Thyroid gland (tissue), 4 donors: Measurements from ENCODE around the gene MAGOH. TPM values are rescaled to one million over a fixed set of nuclear protein-coding genes. Genes with fewer than 3 reads are reported as not detected.
"Not testable (repeated sequence)": the region's sequence is repeated elsewhere in the genome, so short reads cannot be mapped to it uniquely, and the experiment has no call there.

Experiments
- DNase-seq, 2 donors: peaks; one replicate each; pipeline ENCODE4 v3.0.0-alpha.2; 2019
- H3K27ac ChIP-seq, 3 donors: fragments of 200-600 bp; sonication (generic); 1 replicate in 2 of 3; 2 replicates in 1 of 3; pipeline ENCODE4 v1.5.1; 2016 to 2019; ENCODE audit warnings: mild to moderate bottlenecking in 1 of 3, moderate library complexity in 1 of 3
- H3K27me3 ChIP-seq: fragments of 200-600 bp; sonication (generic); one replicate; pipeline ENCODE4 v1.5.1; 2019
- H3K36me3 ChIP-seq, 2 donors: fragments of 200-600 bp; sonication (generic); one replicate each; pipeline ENCODE4 v1.5.1; 2016 to 2019
- H3K4me1 ChIP-seq, 2 donors: fragments of 200-600 bp; sonication (generic); one replicate each; pipeline ENCODE4 v1.5.1; 2017 to 2019
- H3K4me3 ChIP-seq, 3 donors: fragments of 200-600 bp; sonication (generic); replicated peaks in 1 of 3; 1 replicate in 2 of 3; 2 replicates in 1 of 3; pipeline ENCODE4 v1.5.1; 2016; ENCODE audit warnings: mild to moderate bottlenecking in 1 of 3
- H3K9me3 ChIP-seq: fragments of 200-600 bp; sonication (generic); one replicate; pipeline ENCODE4 v1.5.1; 2017
- POLR2A ChIP-seq, 2 donors: fragments of 450-650 bp; IDR thresholded peaks; one replicate each; pipeline ENCODE4 v1.6.1; 2017; ENCODE audit warnings: antibody characterized with exemption in 2 of 2, mild to moderate bottlenecking in 2 of 2, moderate library complexity in 1 of 2
- WGBS, 2 donors: methylation state at CpG; one replicate each; pipeline ENCODE4 v1.1.5; 2017; 5-methylcytosine and 5-hydroxymethylcytosine counted together
- intact Hi-C: fragments of 100-400 bp; cut with DNase I; formaldehyde crosslinking; loops from one replicate; pipeline ENCODE4 v1.15.1; 2023
- total RNA-seq, 4 donors: library from RNA; depleted of rRNA; stranded (reverse); fragments of >200 nt; gene quantifications; one replicate each; pipeline ENCODE4 v1.2.3, GENCODE V29; 2016
- TF ChIP-seq, protein P1 (sequence below), 6 experiments: fragments of 200-600 bp in 3 of 6; fragments of 450-650 bp in 3 of 6; sonication (generic) in 3 of 6; IDR thresholded peaks; one replicate each; pipeline ENCODE4 v1.5.1; 2016 to 2019; ENCODE audit warnings: antibody characterized with exemption in 6 of 6, mild to moderate bottlenecking in 2 of 6, inconsistent platforms in 1 of 6, moderate library complexity in 1 of 6

The MAGOH gene
- total RNA-seq, 4 donors from 2014 or later: 16.8 to 61.9 (median 34.4) TPM

DNA sequence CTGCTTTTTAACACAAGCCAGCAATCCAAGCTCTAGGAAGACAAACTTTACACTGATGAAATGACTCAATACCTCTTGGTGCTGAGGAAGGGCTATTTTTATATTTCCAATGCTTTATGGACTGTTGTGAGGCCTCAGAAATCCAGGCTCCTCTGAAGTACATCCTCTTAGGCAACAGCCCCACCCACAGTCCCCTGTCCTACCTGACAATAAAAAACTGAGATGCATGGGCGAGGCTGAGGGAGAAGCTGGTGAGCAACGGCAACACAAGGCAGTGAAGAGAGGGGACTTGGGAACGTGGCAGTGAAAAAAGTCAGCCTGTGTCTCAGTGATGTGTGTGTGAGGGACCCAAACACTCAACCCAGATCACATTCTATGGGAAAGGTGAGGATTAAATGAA is 51.8 kb downstream of the MAGOH start:
- WGBS, 2 donors: 66 to 75% methylated on average over 3 of the region's 3 CpGs
- TF ChIP-seq, protein P1, sequence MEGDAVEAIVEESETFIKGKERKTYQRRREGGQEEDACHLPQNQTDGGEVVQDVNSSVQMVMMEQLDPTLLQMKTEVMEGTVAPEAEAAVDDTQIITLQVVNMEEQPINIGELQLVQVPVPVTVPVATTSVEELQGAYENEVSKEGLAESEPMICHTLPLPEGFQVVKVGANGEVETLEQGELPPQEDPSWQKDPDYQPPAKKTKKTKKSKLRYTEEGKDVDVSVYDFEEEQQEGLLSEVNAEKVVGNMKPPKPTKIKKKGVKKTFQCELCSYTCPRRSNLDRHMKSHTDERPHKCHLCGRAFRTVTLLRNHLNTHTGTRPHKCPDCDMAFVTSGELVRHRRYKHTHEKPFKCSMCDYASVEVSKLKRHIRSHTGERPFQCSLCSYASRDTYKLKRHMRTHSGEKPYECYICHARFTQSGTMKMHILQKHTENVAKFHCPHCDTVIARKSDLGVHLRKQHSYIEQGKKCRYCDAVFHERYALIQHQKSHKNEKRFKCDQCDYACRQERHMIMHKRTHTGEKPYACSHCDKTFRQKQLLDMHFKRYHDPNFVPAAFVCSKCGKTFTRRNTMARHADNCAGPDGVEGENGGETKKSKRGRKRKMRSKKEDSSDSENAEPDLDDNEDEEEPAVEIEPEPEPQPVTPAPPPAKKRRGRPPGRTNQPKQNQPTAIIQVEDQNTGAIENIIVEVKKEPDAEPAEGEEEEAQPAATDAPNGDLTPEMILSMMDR (IDR thresholded peaks at IDR 0.05): no peak
- no peak for TF ChIP-seq POLR2A (IDR thresholded peaks at IDR 0.05)
- intact Hi-C loops: loop anchor here (10.0 kb wide), 1 partner anchor 262 kb away; the partner anchor contains the start of genes ECHDC2 and SCP2
- no peaks in the 10 kb centered on the region for H3K36me3 ChIP-seq
- no peaks in the 10 kb centered on the region for H3K9me3 ChIP-seq
- no peaks in the 10 kb centered on the region for H3K27me3 ChIP-seq
- peaks cover 5 to 9% of the 10 kb centered on the region in 2 donors for H3K4me1 ChIP-seq
- DNase-seq: no peak
- no peak overlapping the region for H3K4me3 ChIP-seq
- no peak overlapping the region for H3K27ac ChIP-seq

DNA sequence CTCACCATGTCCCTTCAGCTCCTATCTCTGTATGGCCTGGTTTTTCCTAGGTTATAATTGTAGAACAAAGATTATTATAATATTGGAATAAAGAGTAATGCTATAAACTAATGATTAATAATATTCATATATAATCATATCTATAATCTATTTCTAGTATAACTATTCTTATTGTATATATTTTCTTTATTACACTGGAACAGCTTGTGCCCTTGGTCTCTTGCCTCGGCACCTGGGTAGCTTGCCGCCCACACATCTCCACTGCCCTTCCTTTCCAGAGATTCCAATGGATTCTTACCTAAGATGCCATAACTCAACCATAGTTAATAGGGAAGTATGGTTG is 52.4 kb downstream of the MAGOH start:
- H3K27ac ChIP-seq, H3K36me3 ChIP-seq, H3K4me3 ChIP-seq, H3K4me1 ChIP-seq, H3K9me3 ChIP-seq, DNase-seq, H3K27me3 ChIP-seq: not testable (repeated sequence)
- 76 to 77% methylated on average over 2 of the region's 2 CpGs for WGBS, 2 donors
- TF ChIP-seq, protein P1 (IDR thresholded peaks at IDR 0.05): peak in 1 of 6 experiments; percentile 3
- intact Hi-C loops: loop anchor here (10.0 kb wide), 1 partner anchor 261 kb away; the partner anchor contains the start of genes ECHDC2 and SCP2

DNA sequence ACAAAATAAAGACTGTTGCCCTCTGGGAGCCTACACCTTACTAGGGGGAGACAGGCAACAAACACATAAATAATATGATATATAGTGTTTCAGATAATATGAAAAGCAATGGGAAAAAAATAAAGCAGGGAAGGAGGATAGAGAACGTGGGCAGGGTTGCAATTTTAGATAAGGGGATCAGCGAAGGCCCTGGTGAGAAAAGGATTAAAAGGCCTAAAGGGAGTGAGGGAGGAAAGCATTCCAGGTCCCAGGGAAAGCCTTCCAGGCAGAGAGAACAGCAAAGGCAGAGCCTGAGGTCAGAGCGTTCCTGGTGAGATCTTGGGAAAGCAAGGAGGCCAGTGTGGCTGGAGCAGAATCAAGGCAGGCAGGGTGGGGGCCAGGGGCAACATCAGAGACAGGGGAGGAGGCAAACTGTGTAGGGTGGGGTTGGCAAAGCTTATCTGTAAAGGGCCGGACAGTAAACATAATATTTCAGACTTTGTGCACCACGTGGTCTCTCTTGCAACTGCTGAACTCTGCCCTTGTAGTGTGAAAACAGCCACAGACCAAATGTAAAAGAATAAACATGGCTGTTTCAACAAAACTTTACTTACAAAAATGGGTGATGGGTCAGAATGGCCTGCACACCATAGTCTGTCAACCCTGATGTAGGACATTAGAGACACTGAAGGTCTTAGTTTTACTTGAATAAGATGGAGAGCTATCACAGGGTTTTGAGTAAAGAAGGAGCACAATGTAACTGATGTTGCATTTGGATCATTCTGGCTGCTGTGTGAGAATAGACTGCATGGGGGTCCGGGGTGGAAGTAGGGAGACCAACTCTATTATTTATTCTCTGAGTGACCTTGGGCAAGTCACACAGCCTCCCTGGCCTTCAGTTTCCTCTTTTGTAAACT is 55.0 kb downstream of the MAGOH start:
- H3K9me3 ChIP-seq: no peaks in the 10 kb centered on the region
- TF ChIP-seq, protein P1 (IDR thresholded peaks at IDR 0.05): no peak
- no peaks in the 10 kb centered on the region for H3K36me3 ChIP-seq
- DNase-seq: no peak
- intact Hi-C loops: loop anchor here (10.0 kb wide), 1 partner anchor 259 kb away; the partner anchor contains the start of genes ECHDC2 and SCP2
- H3K4me1 ChIP-seq: peaks cover 5 to 9% of the 10 kb centered on the region in 2 donors
- no peaks in the 10 kb centered on the region for H3K27me3 ChIP-seq
- H3K27ac ChIP-seq: no peak overlapping the region
- 73 to 79% methylated on average over 6 of the region's 6 CpGs for WGBS, 2 donors
- no peak overlapping the region for H3K4me3 ChIP-seq

DNA sequence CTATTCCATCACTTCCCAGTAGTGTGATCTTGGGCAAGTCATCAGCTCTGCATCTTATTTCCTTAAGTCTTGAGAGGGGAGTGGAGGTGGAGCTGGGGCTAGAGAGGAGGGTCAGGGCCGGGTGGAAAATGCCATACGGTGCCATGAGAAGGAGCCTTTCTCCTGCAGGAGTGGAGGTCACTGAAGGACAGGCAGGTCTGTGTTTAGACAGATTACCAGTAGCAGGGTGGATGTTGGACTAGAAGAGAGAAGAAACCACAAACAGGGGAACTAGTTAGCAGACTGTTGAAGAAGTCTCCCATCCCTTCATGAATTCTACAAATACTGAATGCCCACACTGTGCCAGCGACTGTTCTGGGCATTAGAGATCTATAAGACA is 55.6 kb downstream of the MAGOH start:
- no peak overlapping the region for H3K27ac ChIP-seq
- no peaks in the 10 kb centered on the region for H3K36me3 ChIP-seq
- DNase-seq: no peak
- no peak overlapping the region for H3K4me3 ChIP-seq
- peaks cover 5 to 9% of the 10 kb centered on the region in 2 donors for H3K4me1 ChIP-seq
- no peaks in the 10 kb centered on the region for H3K27me3 ChIP-seq
- H3K9me3 ChIP-seq: no peaks in the 10 kb centered on the region
- WGBS, 2 donors: 65 to 76% methylated on average over 3 of the region's 3 CpGs
- intact Hi-C loops: loop anchor here (10.0 kb wide), 1 partner anchor 258 kb away; the partner anchor contains the start of genes ECHDC2 and SCP2
- TF ChIP-seq, protein P1 (IDR thresholded peaks at IDR 0.05): no peak
- TF ChIP-seq POLR2A (IDR thresholded peaks at IDR 0.05): no peak

DNA sequence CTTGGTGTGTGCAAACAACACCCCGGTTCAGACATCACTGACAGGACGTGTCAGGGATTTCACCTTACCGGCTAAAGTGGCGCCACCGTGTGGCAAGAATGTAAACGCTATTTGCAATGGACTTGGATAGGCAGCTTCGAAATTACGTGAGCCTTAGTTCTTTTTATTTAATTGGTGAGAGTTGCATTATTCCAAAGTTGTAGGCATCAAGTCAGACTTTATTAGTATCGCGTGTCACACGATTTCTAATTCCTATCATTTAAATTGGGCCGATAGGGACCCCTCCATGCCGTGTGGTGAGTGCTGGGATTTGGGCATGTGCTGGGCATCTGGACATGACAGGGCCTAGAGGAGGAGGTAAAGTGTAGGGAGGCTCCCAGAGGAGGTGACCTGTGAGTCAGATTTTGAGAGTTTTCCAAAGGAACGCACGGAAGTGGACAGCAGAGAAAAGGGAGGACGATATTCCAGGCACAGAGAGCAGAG is 56.2 kb downstream of the MAGOH start:
- intact Hi-C loops: loop anchor here (10.0 kb wide), 1 partner anchor 257 kb away; the partner anchor contains the start of genes ECHDC2 and SCP2
- H3K4me1 ChIP-seq: peaks cover 5 to 9% of the 10 kb centered on the region in 2 donors
- TF ChIP-seq, protein P1 (IDR thresholded peaks at IDR 0.05): peak; percentile 73 to 86 (median 84)
- no peak for TF ChIP-seq POLR2A (IDR thresholded peaks at IDR 0.05)
- H3K4me3 ChIP-seq: no peak overlapping the region
- 15 to 21% methylated on average over 16 of the region's 16 CpGs for WGBS, 2 donors
- no peaks in the 10 kb centered on the region for H3K9me3 ChIP-seq
- H3K36me3 ChIP-seq: no peaks in the 10 kb centered on the region
- no peak overlapping the region for H3K27ac ChIP-seq
- DNase-seq: peak; percentile 85 to 92
- no peaks in the 10 kb centered on the region for H3K27me3 ChIP-seq
